ENCODE measurements around the gene SLC6A18.
"Not testable (repeated sequence)": the region's sequence is repeated elsewhere in the genome, so short reads cannot be mapped to it uniquely, and the experiment has no call there.

The SLC6A18 gene

GRCh38 chr5:1265461-1266455, 40.6 kb downstream of the SLC6A18 start:
- no peak overlapping the region for H3K4me3 ChIP-seq (ENCODE audit: low read depth, low read length)
- no peaks in the 10 kb centered on the region for H3K79me2 ChIP-seq
- H3K4me1 ChIP-seq, result no peaks in the 10 kb centered on the region
- no peak overlapping the region for H3K27ac ChIP-seq
- TF ChIP-seq CTCF (IDR thresholded peaks at IDR 0.05), result no peak
- no peak overlapping the region for H3K9ac ChIP-seq
- no peaks in the 10 kb centered on the region for H3K36me3 ChIP-seq (ENCODE audit: control insufficient read depth, insufficient read depth, low read length)
- H3K27me3 ChIP-seq (ENCODE audit: control insufficient read depth, insufficient read depth, low read length), result no peaks in the 10 kb centered on the region
- no peaks in the 10 kb centered on the region for H3K9me3 ChIP-seq (ENCODE audit: control insufficient read depth, low read length)
- H3K4me2 ChIP-seq (ENCODE audit: low read length), result no peak overlapping the region
- H2AFZ ChIP-seq, result no peak overlapping the region

- Histone ChIP-seq H3K4me3 (ENCODE audit: low read depth, low read length) (no peak overlapping the region), H3K27me3 (ENCODE audit: control insufficient read depth, insufficient read depth, low read length) (no peaks in the 10 kb centered on the region), H2AFZ (no peak overlapping the region), H3K9ac (no peak overlapping the region), H3K4me2 (ENCODE audit: low read length) (no peak overlapping the region), H3K4me1 (no peaks in the 10 kb centered on the region), H3K36me3 (ENCODE audit: control insufficient read depth, insufficient read depth, low read length) (no peaks in the 10 kb centered on the region), H3K79me2 (no peaks in the 10 kb centered on the region), H3K27ac (no peak overlapping the region), H3K9me3 (ENCODE audit: control insufficient read depth, low read length) (no peaks in the 10 kb centered on the region)
- TF ChIP-seq CTCF (IDR thresholded peaks at IDR 0.05), result no peak
These were observed 41.6 kb downstream of the SLC6A18 start for GRCh38 chr5:1266791-1267190.

GRCh38 chr5:1267464-1267863, 42.3 kb downstream of the SLC6A18 start:
- not testable (repeated sequence) for H3K9ac ChIP-seq; H3K79me2 ChIP-seq; H3K27ac ChIP-seq; H3K36me3 ChIP-seq (ENCODE audit: control insufficient read depth, insufficient read depth, low read length); H3K4me1 ChIP-seq; H3K4me2 ChIP-seq (ENCODE audit: low read length); H2AFZ ChIP-seq; H3K9me3 ChIP-seq (ENCODE audit: control insufficient read depth, low read length); H3K4me3 ChIP-seq (ENCODE audit: low read depth, low read length); H3K27me3 ChIP-seq (ENCODE audit: control insufficient read depth, insufficient read depth, low read length)

- Histone ChIP-seq H3K4me1 (no peaks in the 10 kb centered on the region), H3K27ac (no peak overlapping the region), H3K79me2 (no peaks in the 10 kb centered on the region), H3K27me3 (ENCODE audit: control insufficient read depth, insufficient read depth, low read length) (no peaks in the 10 kb centered on the region), H3K4me2 (ENCODE audit: low read length) (no peak overlapping the region), H3K4me3 (ENCODE audit: low read depth, low read length) (no peak overlapping the region), H3K9me3 (ENCODE audit: control insufficient read depth, low read length) (no peaks in the 10 kb centered on the region), H3K9ac (no peak overlapping the region), H2AFZ (no peak overlapping the region), H3K36me3 (ENCODE audit: control insufficient read depth, insufficient read depth, low read length) (no peaks in the 10 kb centered on the region)
- no peak for TF ChIP-seq CTCF (IDR thresholded peaks at IDR 0.05)
These were observed 42.9 kb downstream of the SLC6A18 start for GRCh38 chr5:1268056-1268455.

GRCh38 chr5:1268666-1269065, 43.5 kb downstream of the SLC6A18 start:
- Histone ChIP-seq H3K79me2 (no peaks in the 10 kb centered on the region), H3K4me2 (ENCODE audit: low read length) (no peak overlapping the region), H3K27me3 (ENCODE audit: control insufficient read depth, insufficient read depth, low read length) (no peaks in the 10 kb centered on the region), H3K9ac (no peak overlapping the region), H3K4me3 (ENCODE audit: low read depth, low read length) (no peak overlapping the region), H3K4me1 (no peaks in the 10 kb centered on the region), H3K9me3 (ENCODE audit: control insufficient read depth, low read length) (no peaks in the 10 kb centered on the region), H3K36me3 (ENCODE audit: control insufficient read depth, insufficient read depth, low read length) (no peaks in the 10 kb centered on the region), H3K27ac (no peak overlapping the region), H2AFZ (no peak overlapping the region)
- TF ChIP-seq CTCF (IDR thresholded peaks at IDR 0.05), result no peak
